Activated CD8-positive, alpha-beta memory T cell treated with anti-CD3 and anti-CD28 coated beads for 4 hours (primary cell): ENCODE measurements around the gene BRD1.

ENCODE experiments used
- DNase-seq, 2 donors: peaks; one replicate each; pipeline ENCODE4 v3.0.0-alpha.2; 2020; ENCODE audit warnings: low read depth in 2 of 2

BRD1 gene

GRCh38 chr22:49801391-49802060 lies 26.1 kb downstream of the BRD1 start:
- DNase-seq, result no peak

- DNase-seq, result no peak
Observed at GRCh38 chr22:49800408-49801238, 27.1 kb downstream of the BRD1 start.

GRCh38 chr22:49799431-49800075 lies 28.1 kb downstream of the BRD1 start:
- no peak for DNase-seq

GRCh38 chr22:49798486-49799151 lies 29.1 kb downstream of the BRD1 start:
- no peak for DNase-seq

- DNase-seq, result no peak
Observed at GRCh38 chr22:49797706-49798105, 30.0 kb downstream of the BRD1 start.

GRCh38 chr22:49796596-49797270 lies 30.9 kb downstream of the BRD1 start:
- DNase-seq, result no peak

- DNase-seq, result no peak
Observed at GRCh38 chr22:49795521-49795920, 32.2 kb downstream of the BRD1 start.

GRCh38 chr22:49793871-49794270 lies 33.8 kb downstream of the BRD1 start:
- DNase-seq, result no peak

- DNase-seq, result no peak
Observed at GRCh38 chr22:49793296-49793695, 34.4 kb downstream of the BRD1 start.

- no peak for DNase-seq
Observed at GRCh38 chr22:49792107-49792506, 35.6 kb downstream of the BRD1 start.

- no peak for DNase-seq
Observed at GRCh38 chr22:49791682-49792081, 36.0 kb downstream of the BRD1 start.

GRCh38 chr22:49790912-49791311 lies 36.8 kb downstream of the BRD1 start:
- DNase-seq, result no peak

GRCh38 chr22:49789289-49790141 lies 38.2 kb downstream of the BRD1 start:
- DNase-seq, result no peak

GRCh38 chr22:49788504-49788903 lies 39.2 kb downstream of the BRD1 start:
- no peak for DNase-seq

GRCh38 chr22:49787861-49788260 lies 39.8 kb downstream of the BRD1 start:
- DNase-seq, result no peak

GRCh38 chr22:49786976-49787706 lies 40.5 kb downstream of the BRD1 start:
- DNase-seq, result no peak

GRCh38 chr22:49785841-49786471 lies 41.7 kb downstream of the BRD1 start:
- no peak for DNase-seq

GRCh38 chr22:49785046-49785521 lies 42.6 kb downstream of the BRD1 start:
- no peak for DNase-seq

GRCh38 chr22:49784630-49784971 lies 43.1 kb downstream of the BRD1 start:
- DNase-seq, result no peak
